Measurements from ENCODE around the gene ZCCHC24. TPM values are rescaled to one million over a fixed set of nuclear protein-coding genes. Genes with fewer than 3 reads are reported as not detected.

The ZCCHC24 gene
- total RNA-seq, 3 donors from 2014 or later: 18.7 to 50.8 (median 48.8) TPM

- DNase-seq (ENCODE audit: low spot score in 2 of 2): no peak
- no peaks in the 10 kb centered on the region for H3K4me1 ChIP-seq
- H3K9me3 ChIP-seq: no peaks in the 10 kb centered on the region
- H3K36me3 ChIP-seq: peaks cover 10% of the 10 kb centered on the region
- H3K27me3 ChIP-seq: no peaks in the 10 kb centered on the region
- peak overlapping the region in 1 of 2 donors; percentile 85 for H3K27ac ChIP-seq
- TF ChIP-seq POLR2A (IDR thresholded peaks at IDR 0.05): no peak
- TF ChIP-seq CTCF (IDR thresholded peaks at IDR 0.05): no peak
- no peak for TF ChIP-seq POLR2AphosphoS5 (IDR thresholded peaks at IDR 0.05)
- peak overlapping the region in 1 of 3 donors; percentile 92 for H3K4me3 ChIP-seq
- intact Hi-C loops (cut with DNase I; ENCODE audit: low total_unique reads): no loop called here
Observed at GRCh38 chr10:79349072-79349491, 96.3 kb downstream of the ZCCHC24 start.

- TF ChIP-seq CTCF (IDR thresholded peaks at IDR 0.05) (no peak), POLR2AphosphoS5 (IDR thresholded peaks at IDR 0.05) (peak in 1 of 3 donors; percentile 12)
- Histone ChIP-seq H3K27ac (peak overlapping the region; percentile 85 to 88), H3K36me3 (peaks cover 10% of the 10 kb centered on the region), H3K27me3 (no peaks in the 10 kb centered on the region), H3K4me3 (peak overlapping the region; percentile 75 to 92 (median 86)), H3K9me3 (no peaks in the 10 kb centered on the region), H3K4me1 (no peaks in the 10 kb centered on the region)
- no peak for DNase-seq (ENCODE audit: low spot score in 2 of 2)
- intact Hi-C loops (cut with DNase I; ENCODE audit: low total_unique reads): no loop called here
Observed at GRCh38 chr10:79348640-79348988, 96.8 kb downstream of the ZCCHC24 start.

DNA sequence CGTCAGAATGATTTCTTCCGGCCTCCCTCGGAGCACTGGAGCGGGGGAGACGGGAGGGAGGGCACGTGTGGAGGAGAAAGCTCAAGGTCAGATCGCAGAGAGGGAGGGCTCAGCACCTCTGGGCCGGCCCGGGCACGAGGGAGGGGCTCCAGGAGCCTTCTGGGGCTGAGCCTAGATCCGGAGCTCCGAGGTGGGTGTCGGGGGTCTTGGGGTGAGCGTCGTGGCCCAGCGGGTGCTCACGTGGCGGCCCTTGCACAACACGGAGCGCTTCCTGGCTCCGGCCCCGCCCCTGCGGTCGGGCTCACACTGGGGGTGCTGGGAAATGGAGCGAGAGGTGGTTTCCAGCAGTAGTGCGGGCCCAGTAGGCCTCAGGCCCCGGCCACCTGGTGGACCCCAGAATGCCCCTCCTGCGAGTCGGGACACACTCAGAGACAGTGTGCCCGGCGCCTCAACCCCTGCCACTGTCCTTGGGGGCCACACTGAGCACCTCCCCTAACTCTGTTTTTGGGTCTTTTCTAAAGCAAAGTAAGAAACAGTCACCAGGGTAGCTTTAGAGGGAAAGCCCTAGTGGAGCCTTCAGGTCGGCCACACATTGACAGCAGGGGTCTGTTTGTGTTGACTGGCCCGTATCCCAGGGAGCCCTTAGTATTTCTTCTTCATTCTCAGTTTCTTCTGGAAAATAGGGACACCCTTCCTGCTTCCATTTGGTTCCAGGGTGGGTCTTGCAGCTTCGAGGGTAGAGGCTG lies 97.4 kb downstream of the ZCCHC24 start:
- intact Hi-C loops (cut with DNase I; ENCODE audit: low total_unique reads): no loop called here
- H3K4me1 ChIP-seq: no peaks in the 10 kb centered on the region
- H3K4me3 ChIP-seq: peak overlapping the region; percentile 75 to 92 (median 86)
- H3K36me3 ChIP-seq: peaks cover 10% of the 10 kb centered on the region
- peak; percentile 52 to 72 for DNase-seq (ENCODE audit: low spot score in 2 of 2)
- TF ChIP-seq CTCF (IDR thresholded peaks at IDR 0.05) (no peak), POLR2AphosphoS5 (IDR thresholded peaks at IDR 0.05) (peak; percentile 17 to 67 (median 34)), POLR2A (IDR thresholded peaks at IDR 0.05) (no peak)
- H3K27ac ChIP-seq: peak overlapping the region; percentile 85 to 88
- H3K27me3 ChIP-seq: no peaks in the 10 kb centered on the region
- no peaks in the 10 kb centered on the region for H3K9me3 ChIP-seq

DNA sequence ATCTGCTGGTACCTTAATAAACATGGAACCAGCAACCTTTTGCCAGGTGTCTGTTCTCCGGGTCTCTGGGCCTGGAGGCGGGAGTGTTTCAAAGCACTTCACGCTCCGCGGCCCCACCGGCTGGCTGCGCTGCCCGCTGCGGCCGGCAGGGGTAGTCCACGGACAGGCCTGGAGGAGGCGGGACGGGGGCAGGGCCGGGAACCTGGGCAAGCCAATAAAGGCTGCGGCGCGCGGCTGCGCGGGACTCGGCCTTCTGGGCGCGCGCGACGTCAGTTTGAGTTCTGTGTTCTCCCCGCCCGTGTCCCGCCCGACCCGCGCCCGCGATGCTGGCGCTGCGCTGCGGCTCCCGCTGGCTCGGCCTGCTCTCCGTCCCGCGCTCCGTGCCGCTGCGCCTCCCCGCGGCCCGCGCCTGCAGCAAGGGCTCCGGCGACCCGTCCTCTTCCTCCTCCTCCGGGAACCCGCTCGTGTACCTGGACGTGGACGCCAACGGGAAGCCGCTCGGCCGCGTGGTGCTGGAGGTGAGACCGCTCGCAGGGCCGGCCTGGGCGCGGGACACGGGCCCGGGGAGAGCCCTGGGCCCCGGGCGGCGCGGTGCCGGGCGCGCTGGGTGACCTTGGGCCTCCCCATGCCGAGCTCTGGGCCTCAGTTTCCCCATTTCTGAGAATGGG lies 98.1 kb downstream of the ZCCHC24 start, which contains the start of gene PPIF:
Gene PPIF, plus strand, starts transcription at position 244 of the 668 bp plus-strand sequence. Its CDS starts 80 bp downstream, at position 324.
- H3K27ac ChIP-seq: peak within 1 kb of the TSS; percentile 85 to 88
- peaks cover 7% of the 10 kb centered on the region for H3K36me3 ChIP-seq
- TF ChIP-seq CTCF (IDR thresholded peaks at IDR 0.05) (peak; percentile 95 to 98 (median 96)), POLR2A (IDR thresholded peaks at IDR 0.05) (peak; percentile 20), POLR2AphosphoS5 (IDR thresholded peaks at IDR 0.05) (peak; percentile 34 to 53 (median 51))
- peak within 1 kb of the TSS; percentile 75 to 92 (median 86) for H3K4me3 ChIP-seq
- H3K27me3 ChIP-seq: no peaks in the 10 kb centered on the region
- no peaks in the 10 kb centered on the region for H3K9me3 ChIP-seq
- H3K4me1 ChIP-seq: no peaks in the 10 kb centered on the region
- peak; percentile 89 to 93 for DNase-seq (ENCODE audit: low spot score in 2 of 2)
- intact Hi-C loops (cut with DNase I; ENCODE audit: low total_unique reads): no loop called here

Measured in breast epithelium (tissue), 4 donors.